MM.1S (cell line): Measurements from ENCODE around the gene ADAMTS13.

Source experiments
- EZH2 ChIP-seq: fragments of 300-600 bp; sonication (generic); optimal IDR thresholded peaks from 2 replicates; pipeline ENCODE3; 2017; ENCODE audit warnings: low read depth, mild to moderate bottlenecking, antibody characterized with exemption, low read length, mixed read lengths
- EZH2phosphoT487 ChIP-seq: fragments of 300-600 bp; sonication (generic); IDR thresholded peaks from 2 replicates; pipeline ENCODE4 v1.6.1; 2018; ENCODE audit warnings: antibody characterized with exemption, low read length
- TF ChIP-seq, protein P1 (sequence below): fragments of 300-600 bp; sonication (generic); IDR thresholded peaks from 2 replicates; pipeline ENCODE4 v1.5.1; 2016; ENCODE audit warnings: antibody characterized with exemption, low read length, mixed read lengths

DNA sequence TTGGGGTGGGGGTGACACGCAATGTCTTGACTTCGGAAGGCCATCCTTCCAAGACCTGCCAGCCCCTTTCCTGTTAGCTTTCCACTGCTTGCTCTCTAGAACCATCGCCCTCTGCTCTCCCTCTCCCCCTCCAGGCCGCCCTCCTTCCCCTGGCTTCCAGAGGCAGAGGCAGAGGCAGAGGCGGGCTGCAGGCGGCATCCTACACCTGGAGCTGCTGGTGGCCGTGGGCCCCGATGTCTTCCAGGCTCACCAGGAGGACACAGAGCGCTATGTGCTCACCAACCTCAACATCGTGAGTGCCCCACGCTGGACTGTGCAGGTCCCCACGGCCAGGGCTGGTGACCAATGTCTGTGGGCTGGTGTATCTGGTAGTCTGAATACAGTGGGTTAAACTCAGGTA lies 2.0 kb downstream of the ADAMTS13 start:
- TF ChIP-seq, protein P1, sequence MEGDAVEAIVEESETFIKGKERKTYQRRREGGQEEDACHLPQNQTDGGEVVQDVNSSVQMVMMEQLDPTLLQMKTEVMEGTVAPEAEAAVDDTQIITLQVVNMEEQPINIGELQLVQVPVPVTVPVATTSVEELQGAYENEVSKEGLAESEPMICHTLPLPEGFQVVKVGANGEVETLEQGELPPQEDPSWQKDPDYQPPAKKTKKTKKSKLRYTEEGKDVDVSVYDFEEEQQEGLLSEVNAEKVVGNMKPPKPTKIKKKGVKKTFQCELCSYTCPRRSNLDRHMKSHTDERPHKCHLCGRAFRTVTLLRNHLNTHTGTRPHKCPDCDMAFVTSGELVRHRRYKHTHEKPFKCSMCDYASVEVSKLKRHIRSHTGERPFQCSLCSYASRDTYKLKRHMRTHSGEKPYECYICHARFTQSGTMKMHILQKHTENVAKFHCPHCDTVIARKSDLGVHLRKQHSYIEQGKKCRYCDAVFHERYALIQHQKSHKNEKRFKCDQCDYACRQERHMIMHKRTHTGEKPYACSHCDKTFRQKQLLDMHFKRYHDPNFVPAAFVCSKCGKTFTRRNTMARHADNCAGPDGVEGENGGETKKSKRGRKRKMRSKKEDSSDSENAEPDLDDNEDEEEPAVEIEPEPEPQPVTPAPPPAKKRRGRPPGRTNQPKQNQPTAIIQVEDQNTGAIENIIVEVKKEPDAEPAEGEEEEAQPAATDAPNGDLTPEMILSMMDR = no peak
- no peak for TF ChIP-seq EZH2
- TF ChIP-seq EZH2phosphoT487 = no peak
